ENCODE data around the gene CDKL2.

- TF ChIP-seq CTCF (IDR thresholded peaks at IDR 0.05), result no peak
- no peak for TF ChIP-seq EZH2 (IDR thresholded peaks at IDR 0.05; ENCODE audit: borderline replicate concordance, insufficient read depth, low read depth, low read length, poor library complexity, severe bottlenecking)
Measured at GRCh38 chr4:75643651-75644050, 13.3 kb upstream of the CDKL2 start.

All from B cell (primary cell).